Testis (tissue), 3 donors: ENCODE data around the gene SMTNL1. TPM values are rescaled to one million over a fixed set of nuclear protein-coding genes. Genes with fewer than 3 reads are reported as not detected.

ENCODE experiments used
- DNase-seq: peaks from one replicate; pipeline ENCODE4 v3.0.0-alpha.2; 2019
- H3K27ac ChIP-seq, 2 donors: fragments of 200-600 bp; sonication (generic); one replicate each; pipeline ENCODE4 v1.5.1; 2019
- H3K27me3 ChIP-seq: fragments of 200-600 bp; sonication (generic); one replicate; pipeline ENCODE4 v1.5.1; 2019
- H3K36me3 ChIP-seq: fragments of 200-600 bp; sonication (generic); one replicate; pipeline ENCODE4 v1.5.1; 2017; ENCODE audit warnings: low read depth; ENCODE audit errors: missing control alignments
- H3K4me1 ChIP-seq: fragments of 200-600 bp; sonication (generic); one replicate; pipeline ENCODE4 v1.5.1; 2019
- H3K4me3 ChIP-seq, 2 donors: fragments of 200-600 bp; sonication (generic); one replicate each; pipeline ENCODE4 v1.5.1; 2017 to 2019
- H3K9me3 ChIP-seq: fragments of 200-600 bp; sonication (generic); one replicate; pipeline ENCODE4 v1.5.1; 2017
- POLR2A ChIP-seq: fragments of 450-650 bp; IDR thresholded peaks from one replicate; pipeline ENCODE4 v1.6.1; 2017; ENCODE audit warnings: antibody characterized with exemption, mild to moderate bottlenecking, moderate library complexity
- whole genome bisulfite sequencing, 2 donors: methylation state at CpG; one replicate each; pipeline ENCODE4 v1.1.5; 2018; 5-methylcytosine and 5-hydroxymethylcytosine counted together
- intact Hi-C: fragments of 100-400 bp; cut with DNase I; formaldehyde crosslinking; loops from one replicate; pipeline ENCODE4 v1.15.1; 2023; ENCODE audit warnings: low total_unique reads
- polyA plus RNA-seq: library from polyadenylated mRNA; stranded (reverse); fragments of 350-450 nt; fragmentation: Illumina TruSeq; extraction: RNeasy Lipid Tissue Mini Kit (QIAGEN cat#74804); gene quantifications from one replicate; pipeline ENCODE4 v1.2.3, GENCODE V29; 2014; ENCODE audit warnings: low read depth, low replicate concordance; ENCODE audit not compliant: insufficient read depth
- total RNA-seq, 2 donors: library from RNA; depleted of rRNA; stranded (reverse); fragments of >200 nt; gene quantifications; one replicate each; pipeline ENCODE4 v1.2.3, GENCODE V29; 2016
- TF ChIP-seq, protein P1 (sequence below), 3 experiments: fragments of 450-650 bp in 2 of 3; fragments of 200-600 bp in 1 of 3; sonication (generic) in 1 of 3; IDR thresholded peaks; one replicate each; pipeline ENCODE4 v1.5.1; 2016 to 2019; ENCODE audit warnings: antibody characterized with exemption in 3 of 3, mild to moderate bottlenecking in 2 of 3, moderate library complexity in 1 of 3

SMTNL1 gene
- total and polyA plus RNA-seq, 3 donors from 2014 or later: 0.37 to 2.0 (median 0.47) TPM

DNA sequence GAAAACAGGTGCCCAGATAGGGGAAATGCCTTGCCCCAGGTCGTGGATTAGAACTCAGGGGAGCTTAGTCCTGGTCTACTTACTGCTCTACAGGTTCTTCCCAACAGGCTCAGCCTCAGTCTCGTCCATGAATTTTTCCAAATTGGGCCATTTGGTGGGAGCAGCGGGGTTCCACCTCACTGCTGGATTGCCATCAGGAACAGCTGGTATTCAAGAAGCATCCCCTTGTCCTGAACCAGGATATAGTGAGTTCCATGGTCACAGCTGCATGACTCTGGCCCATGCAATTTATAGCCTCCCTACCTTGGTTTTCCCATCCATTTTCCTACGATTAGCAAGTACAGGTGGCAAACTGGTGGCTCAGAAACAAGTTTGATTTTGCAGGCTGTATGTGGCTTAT is 36.7 kb downstream of the SMTNL1 start:
- Histone ChIP-seq H3K27me3 (no peaks in the 10 kb centered on the region), H3K9me3 (no peaks in the 10 kb centered on the region), H3K36me3 (no peaks in the 10 kb centered on the region), H3K27ac (no peak overlapping the region), H3K4me3 (no peak overlapping the region), H3K4me1 (peaks cover 5% of the 10 kb centered on the region)
- TF ChIP-seq, protein P1, sequence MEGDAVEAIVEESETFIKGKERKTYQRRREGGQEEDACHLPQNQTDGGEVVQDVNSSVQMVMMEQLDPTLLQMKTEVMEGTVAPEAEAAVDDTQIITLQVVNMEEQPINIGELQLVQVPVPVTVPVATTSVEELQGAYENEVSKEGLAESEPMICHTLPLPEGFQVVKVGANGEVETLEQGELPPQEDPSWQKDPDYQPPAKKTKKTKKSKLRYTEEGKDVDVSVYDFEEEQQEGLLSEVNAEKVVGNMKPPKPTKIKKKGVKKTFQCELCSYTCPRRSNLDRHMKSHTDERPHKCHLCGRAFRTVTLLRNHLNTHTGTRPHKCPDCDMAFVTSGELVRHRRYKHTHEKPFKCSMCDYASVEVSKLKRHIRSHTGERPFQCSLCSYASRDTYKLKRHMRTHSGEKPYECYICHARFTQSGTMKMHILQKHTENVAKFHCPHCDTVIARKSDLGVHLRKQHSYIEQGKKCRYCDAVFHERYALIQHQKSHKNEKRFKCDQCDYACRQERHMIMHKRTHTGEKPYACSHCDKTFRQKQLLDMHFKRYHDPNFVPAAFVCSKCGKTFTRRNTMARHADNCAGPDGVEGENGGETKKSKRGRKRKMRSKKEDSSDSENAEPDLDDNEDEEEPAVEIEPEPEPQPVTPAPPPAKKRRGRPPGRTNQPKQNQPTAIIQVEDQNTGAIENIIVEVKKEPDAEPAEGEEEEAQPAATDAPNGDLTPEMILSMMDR (IDR thresholded peaks at IDR 0.05): no peak
- TF ChIP-seq POLR2A: no peak
- 75 to 76% methylated on average over 4 of the region's 4 CpGs for WGBS, 2 donors
- DNase-seq: no peak
- intact Hi-C loops: no loop called here

DNA sequence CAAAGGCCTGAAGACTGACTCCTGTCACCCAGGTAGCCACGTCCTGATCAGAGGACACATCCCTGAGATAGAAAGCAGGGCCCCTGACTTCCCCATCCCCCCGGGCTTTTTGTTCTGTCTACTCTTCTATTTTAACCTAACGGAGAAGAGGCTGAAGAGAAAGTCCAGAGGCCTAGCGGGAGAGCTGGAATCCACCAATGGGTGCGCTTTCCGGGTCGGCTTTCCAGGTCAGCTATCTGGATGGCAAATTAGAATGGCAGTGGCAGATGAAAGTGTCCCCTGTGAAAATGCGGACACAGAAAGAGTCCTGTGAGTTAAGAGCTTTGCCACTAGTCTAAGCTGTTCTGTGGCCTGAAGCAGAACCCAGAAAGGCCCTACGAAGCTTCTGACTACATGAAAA is 46.9 kb downstream of the SMTNL1 start:
- intact Hi-C loops: no loop called here
- Histone ChIP-seq H3K27me3 (no peaks in the 10 kb centered on the region), H3K4me3 (no peak overlapping the region), H3K27ac (no peak overlapping the region), H3K36me3 (no peaks in the 10 kb centered on the region), H3K9me3 (no peaks in the 10 kb centered on the region), H3K4me1 (no peaks in the 10 kb centered on the region)
- 77 to 79% methylated on average over 9 of the region's 9 CpGs for WGBS, 2 donors
- no peak for TF ChIP-seq POLR2A
- TF ChIP-seq, protein P1 (IDR thresholded peaks at IDR 0.05): no peak
- DNase-seq: no peak

DNA sequence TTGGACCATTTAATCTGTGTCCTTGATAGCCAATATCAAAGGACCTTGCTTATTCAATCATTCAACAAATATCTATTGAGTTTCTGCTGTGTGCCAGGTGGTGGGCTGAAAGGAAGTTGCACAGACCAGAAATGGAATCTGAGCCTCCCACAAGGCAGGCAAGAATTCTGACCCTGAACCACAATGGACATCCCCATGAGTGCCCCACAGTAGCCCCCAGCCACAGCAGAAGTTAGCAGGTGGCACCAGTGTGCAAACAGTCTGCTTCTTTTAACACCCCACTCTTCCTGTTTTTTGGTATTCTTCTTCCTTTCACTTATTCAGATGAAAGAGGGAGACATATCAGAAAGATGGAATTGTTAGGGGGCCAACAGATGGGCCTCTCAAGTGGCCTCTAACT is 47.9 kb downstream of the SMTNL1 start:
- H3K4me1 ChIP-seq: no peaks in the 10 kb centered on the region
- no peaks in the 10 kb centered on the region for H3K36me3 ChIP-seq
- no peak overlapping the region for H3K27ac ChIP-seq
- no peak for DNase-seq
- no peak overlapping the region for H3K4me3 ChIP-seq
- TF ChIP-seq, protein P1 (IDR thresholded peaks at IDR 0.05): no peak
- TF ChIP-seq POLR2A: no peak
- intact Hi-C loops: no loop called here
- no peaks in the 10 kb centered on the region for H3K27me3 ChIP-seq
- H3K9me3 ChIP-seq: no peaks in the 10 kb centered on the region

DNA sequence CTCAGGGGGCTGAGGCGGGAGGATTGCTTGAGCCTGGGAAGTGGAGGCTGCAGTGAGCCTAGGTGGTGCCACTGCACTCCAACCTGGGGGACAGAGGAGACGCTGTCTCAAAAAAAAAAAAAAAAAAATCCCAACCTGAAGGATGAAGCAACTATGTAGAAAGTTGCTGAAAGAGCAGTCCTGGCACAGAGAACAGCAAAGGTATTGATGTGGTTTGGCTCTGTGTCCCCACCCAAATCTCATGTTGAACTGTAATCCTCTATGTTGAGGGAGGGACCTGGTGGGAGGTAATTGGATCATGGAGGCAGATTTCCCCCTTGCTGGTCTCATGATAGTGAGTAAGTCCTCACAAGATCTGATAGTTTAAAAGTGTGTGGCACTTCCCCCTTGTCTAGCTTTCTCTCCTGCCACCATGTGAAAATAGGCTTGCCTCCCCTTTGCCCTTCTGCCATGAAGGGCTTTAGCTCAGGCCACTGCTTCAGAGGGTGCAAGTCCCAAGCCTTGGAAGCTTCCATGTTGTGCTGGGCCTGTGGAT is 49.4 kb downstream of the SMTNL1 start:
- intact Hi-C loops: no loop called here
- 47 to 50% methylated on average over 2 of the region's 2 CpGs for WGBS, 2 donors
- DNase-seq: no peak

More for the DNA sequence above, 49.4 kb downstream of the SMTNL1 start:
- TF ChIP-seq, protein P1 (IDR thresholded peaks at IDR 0.05): no peak
- no peak for TF ChIP-seq POLR2A
- no peak overlapping the region for H3K27ac ChIP-seq
- H3K36me3 ChIP-seq: no peaks in the 10 kb centered on the region
- no peaks in the 10 kb centered on the region for H3K4me1 ChIP-seq
- no peak overlapping the region for H3K4me3 ChIP-seq
- H3K27me3 ChIP-seq: no peaks in the 10 kb centered on the region
- no peaks in the 10 kb centered on the region for H3K9me3 ChIP-seq
